HG03139 (cell line): ENCODE results near the gene SCN9A.
"Not testable (repeated sequence)": the region's sequence is repeated elsewhere in the genome, so short reads cannot be mapped to it uniquely, and the experiment has no call there.

Experiments
- ATAC-seq: cut with Tn5 transposase; IDR thresholded peaks from one replicate; pipeline ENCODE4 v1.9.1; 2021; ENCODE audit not compliant: unreplicated experiment

Gene SCN9A

DNA sequence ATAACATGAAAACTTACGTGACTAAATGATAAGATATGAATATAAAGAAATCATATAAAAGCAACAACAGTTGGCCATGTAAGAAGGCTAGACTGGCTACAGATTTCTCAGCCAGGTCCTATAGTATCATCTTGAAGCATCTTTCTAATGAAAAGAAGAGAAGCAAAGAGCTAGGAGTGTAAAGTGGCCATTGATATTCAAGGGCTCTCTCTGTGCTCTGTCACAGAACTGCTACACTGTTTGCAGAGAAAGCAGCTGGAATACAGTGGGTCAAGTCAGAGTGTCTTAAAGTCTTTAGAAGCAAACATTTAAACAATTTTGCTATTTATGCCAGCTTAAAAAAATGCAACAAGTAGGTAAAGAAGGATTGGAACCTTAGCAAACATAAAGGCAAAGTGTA lies 118.8 kb downstream of the SCN9A start:
- no peak for ATAC-seq

- no peak for ATAC-seq
Observed at GRCh38 chr2:166249318-166249717, 126.4 kb downstream of the SCN9A start.

DNA sequence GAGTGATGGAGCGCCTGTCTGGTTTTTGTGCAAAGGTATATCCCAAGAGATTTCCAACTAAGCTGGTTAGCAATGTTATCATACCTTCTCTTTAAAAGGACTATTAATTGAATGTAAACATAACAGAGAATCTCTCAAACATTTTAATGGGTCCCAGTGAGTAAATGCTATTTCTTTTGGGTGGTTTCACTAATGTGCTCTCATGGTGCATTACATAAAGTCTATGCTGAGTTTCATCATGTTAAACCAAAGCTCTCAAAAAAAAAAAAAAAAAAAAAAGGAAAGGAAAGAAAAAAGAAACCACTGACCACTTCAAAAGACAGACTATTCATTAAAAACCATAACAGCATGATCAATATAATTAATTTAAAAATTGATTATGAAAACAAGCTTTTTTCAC lies 128.8 kb downstream of the SCN9A start:
- ATAC-seq = no peak

DNA sequence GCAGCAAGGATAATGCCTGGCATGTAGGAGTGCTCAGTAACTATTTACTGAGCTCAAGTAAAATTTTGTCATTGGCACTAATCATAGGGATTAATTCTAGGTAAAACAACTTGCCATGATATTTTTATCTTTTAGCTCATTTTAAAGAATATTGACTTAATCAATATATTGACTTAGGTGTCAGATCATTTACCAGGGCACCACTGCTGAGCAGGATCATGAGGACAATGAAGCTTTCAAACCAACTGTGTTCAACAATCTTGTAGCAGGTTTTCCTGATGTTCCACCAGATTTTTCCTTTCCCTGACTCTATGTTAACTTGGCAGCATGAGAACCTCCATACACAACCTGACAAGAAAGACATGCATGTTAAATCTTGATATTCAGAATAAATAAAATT lies 133.4 kb downstream of the SCN9A start:
- no peak for ATAC-seq

DNA sequence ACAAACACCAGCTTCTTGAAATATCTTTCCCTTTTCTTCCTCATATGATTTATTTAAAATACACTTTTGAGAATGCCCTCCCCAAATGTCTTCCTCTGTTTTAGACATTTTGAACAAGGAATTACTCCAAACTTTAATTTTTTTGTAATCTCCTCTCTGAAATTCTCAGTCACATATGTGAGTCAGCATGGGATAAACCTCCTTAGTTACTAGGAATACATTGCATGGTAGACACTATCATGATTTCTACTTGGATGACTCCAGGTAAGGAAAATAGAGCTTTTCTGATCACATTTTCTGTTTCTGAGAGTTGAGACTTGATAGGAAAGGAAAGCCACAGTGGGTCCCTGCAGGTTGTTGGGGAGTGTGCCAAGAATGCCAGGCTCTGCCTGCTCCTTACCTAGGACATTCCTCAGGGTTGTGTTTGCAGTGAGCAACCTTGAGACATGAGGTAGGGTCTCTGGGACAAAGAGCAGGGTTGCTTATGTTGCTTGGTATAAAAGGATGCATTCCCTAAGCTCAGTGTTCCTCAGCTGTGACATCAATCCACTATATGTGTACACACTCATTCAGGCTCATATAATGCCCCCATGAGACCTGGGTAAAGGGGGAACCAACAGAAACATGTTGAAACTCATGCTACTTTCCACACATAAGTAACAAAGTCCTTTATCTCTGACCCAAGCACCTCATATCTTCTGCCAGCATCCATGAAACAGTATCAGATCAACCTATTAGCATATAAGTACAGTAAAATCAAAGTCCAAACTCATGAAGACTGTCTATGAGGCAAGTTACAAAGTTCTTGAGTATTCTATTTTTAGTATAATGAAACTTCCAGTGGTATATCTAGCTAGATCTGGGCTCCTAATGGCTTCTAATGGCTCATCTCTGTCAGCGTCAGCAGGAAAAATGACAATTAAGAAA lies 135.1 kb downstream of the SCN9A start:
- no peak for ATAC-seq

DNA sequence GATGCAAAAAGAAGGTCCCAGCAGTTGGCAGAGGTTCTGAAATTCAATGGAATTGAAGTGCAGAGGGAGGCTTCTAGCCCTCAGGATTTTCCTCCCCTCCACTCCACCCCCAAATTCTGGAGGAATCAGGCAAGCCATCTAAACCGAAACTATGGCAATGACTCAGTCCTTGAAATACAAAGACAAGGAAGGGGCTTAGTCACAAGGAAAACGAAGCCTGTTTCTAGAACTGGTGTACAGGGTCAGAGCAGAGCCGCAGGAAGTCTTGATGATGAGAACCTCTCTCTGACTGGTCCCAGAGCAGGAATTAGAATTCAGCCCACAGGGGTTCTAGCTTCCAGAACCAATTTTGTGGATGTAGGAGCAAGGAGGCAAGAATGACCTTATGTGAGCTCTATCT lies 136.2 kb downstream of the SCN9A start:
- no peak for ATAC-seq

DNA sequence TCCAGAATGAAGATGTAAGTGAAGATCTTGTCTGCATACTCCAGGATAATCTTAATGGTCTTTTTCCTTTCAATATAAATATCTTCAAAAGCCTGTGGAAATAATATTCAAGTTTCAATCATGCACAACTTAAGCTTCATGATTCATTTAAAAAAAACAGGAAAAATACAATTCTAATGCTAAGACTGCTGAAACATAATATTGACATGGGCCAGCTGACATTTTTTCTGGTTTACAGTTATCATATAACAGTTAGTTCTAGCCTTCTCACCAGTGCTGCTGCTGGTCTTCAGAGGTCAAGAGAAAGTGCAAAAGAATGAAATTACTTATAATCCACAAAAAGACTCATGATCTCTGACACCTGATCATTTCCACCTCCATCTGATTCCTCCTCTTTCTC lies 137.6 kb downstream of the SCN9A start:
- no peak for ATAC-seq

DNA sequence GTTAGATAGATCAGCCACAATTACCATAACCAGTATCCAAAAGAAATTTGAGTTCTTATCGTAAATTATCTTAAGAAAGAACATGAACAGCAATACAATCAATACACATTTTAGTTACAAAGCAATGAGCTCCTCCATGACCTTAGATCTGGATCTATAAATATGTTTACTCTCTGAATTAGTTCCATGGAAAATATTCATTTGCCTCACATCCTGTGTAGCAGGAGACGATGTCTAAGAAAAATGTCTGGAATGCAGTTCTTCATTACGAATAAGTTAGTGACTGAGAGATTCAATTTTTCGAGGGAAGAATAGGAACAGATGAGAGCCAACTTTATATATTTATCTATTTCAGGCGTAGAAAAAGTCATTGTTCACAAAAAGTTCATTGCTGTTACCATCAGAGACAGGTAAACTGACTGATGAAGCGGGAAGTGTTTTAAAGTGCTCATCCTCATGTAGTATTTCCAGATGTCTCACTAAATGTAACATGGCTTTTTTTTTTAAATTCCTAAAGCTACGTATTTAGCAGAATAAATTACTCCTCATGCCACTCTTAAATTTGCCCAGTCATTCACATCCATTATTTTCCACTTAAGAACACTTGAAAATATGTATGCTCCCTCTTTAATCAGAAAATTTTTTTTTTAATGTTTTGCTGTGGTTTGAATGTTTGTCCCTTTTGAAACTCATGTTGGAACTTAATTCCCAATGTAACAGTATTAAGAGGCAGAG lies 141.5 kb downstream of the SCN9A start:
- no peak for ATAC-seq

GRCh38 chr2:166233244-166233643 lies 142.5 kb downstream of the SCN9A start:
- no peak for ATAC-seq

GRCh38 chr2:166230724-166231070 lies 145.0 kb downstream of the SCN9A start:
- no peak for ATAC-seq

DNA sequence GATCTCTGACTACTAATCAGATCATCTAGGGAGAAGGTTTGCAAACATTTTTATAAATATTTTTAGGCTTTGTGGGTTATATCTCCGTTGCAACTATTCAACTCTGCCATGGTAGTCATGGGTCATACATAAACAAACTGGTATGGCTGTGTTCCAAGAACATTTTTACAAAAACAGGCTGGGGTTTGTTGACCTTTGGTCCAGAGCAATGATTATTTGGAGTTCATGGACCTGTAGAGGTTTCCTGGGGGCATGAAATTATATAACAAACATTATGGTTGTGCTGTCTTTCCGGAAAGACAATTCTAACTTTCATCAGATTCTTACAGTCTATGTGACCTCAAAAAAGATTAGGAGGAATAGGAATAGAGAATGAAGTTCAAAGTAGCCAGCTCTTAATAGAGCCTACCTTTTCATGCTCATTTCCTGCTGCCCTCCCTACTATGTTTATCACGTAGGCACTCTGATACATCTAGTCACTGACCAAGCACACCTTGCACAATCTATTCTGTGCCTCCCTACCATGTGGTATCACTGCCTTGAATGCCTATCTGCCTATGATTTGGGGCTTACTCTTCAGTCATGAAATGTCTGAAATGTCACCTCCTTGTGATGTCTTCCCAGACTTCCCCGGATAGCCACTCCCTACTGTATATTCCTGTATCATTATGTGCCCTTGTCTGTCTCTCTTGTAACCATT lies 145.6 kb downstream of the SCN9A start:
- no peak for ATAC-seq

GRCh38 chr2:166229678-166230023 lies 146.1 kb downstream of the SCN9A start:
- no peak for ATAC-seq

DNA sequence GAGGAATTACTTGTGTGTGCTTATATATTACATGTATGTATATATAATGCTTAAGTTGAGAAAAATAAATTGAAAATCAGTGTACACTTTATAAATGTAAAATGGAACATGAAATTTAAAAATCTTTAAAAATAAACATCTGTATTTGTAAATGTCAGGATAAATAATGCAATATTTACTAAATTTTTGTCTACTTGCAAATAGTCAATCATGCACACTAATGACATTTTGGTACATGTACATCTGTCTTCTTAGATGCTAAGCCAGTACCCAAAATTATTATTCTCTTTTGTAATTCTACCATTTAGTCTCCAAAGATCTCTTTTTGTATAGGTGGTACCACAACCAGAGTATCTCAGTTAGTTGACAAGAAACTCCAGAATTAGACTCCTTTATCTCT lies 151.5 kb downstream of the SCN9A start:
- no peak for ATAC-seq

GRCh38 chr2:166223298-166223697 lies 152.4 kb downstream of the SCN9A start:
- ATAC-seq = no peak

DNA sequence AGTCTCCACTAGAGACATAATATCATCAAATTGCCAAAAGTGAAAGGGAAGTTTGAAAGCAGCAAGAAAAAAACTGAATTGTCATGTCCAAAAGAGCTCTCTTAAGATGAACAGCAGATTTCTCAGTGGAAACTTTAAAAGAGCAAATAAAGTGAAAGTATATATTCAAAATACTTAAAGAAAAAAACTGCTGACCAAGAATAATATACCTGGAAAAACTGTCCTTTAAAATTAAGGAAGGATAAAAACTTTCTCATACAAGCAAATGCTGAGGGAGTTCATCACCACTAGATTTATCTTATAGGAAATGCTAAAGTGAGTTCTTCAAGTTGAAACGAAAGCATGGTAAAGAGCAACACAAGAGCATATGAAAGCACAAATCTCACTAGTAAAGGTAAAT lies 164.7 kb downstream of the SCN9A start:
- no peak for ATAC-seq

- not testable (repeated sequence) for ATAC-seq
Observed at GRCh38 chr2:166209944-166210343, 165.8 kb downstream of the SCN9A start.

GRCh38 chr2:166209367-166209766 lies 166.4 kb downstream of the SCN9A start:
- ATAC-seq = not testable (repeated sequence)

GRCh38 chr2:166206153-166206552 lies 169.6 kb downstream of the SCN9A start:
- ATAC-seq = not testable (repeated sequence)

- no peak for ATAC-seq
Observed at GRCh38 chr2:166202778-166203177, 173.0 kb downstream of the SCN9A start.

- ATAC-seq = no peak
Observed at GRCh38 chr2:166197446-166197845, 178.3 kb downstream of the SCN9A start.

DNA sequence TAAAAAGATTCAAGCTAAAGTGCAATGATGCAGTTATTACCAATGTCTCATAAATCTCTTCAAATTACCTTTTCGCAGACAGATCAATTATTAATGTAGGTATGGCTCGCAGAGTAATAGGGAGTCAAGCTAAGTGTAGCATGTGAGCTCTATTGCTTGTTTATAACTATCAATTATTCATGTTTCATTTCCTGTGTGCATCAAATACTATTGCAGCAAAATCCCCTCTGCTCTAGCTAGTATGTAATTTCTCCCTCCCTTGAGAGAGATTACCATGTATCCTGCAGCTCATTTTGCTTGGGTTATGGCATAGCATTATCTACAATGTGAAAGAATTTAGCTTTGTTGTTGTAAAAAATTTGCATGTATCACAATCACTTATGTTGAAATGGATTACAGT lies 182.3 kb downstream of the SCN9A start:
- no peak for ATAC-seq

DNA sequence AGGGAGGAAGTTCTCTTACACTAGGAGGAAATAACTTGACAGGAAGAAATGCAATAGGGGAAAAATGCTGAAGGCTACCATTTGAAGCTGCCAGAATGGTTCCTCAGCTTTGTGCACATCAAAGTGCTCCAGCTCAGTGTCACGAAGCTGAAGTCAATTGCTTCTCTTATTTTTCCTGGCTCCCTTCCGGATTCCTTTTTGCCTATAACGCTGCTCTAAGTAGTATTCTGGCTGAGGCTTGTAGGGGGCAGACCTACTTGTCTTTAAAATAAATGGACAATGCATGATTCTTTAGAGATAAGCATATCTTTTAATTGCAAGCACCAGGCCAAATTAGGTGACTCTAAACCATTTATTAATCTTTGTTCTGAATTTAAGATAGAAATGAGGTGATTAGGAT lies 187.7 kb downstream of the SCN9A start:
- no peak for ATAC-seq
